Thyroid gland (tissue), 4 donors: ENCODE measurements around the gene SAMD4A. TPM values are rescaled to one million over a fixed set of nuclear protein-coding genes. Genes with fewer than 3 reads are reported as not detected.

Experiments
- DNase-seq, 2 donors: peaks; one replicate each; pipeline ENCODE4 v3.0.0-alpha.2; 2019
- H3K27ac ChIP-seq, 3 donors: fragments of 200-600 bp; sonication (generic); 1 replicate in 2 of 3; 2 replicates in 1 of 3; pipeline ENCODE4 v1.5.1; 2016 to 2019; ENCODE audit warnings: mild to moderate bottlenecking in 1 of 3, moderate library complexity in 1 of 3
- H3K27me3 ChIP-seq: fragments of 200-600 bp; sonication (generic); one replicate; pipeline ENCODE4 v1.5.1; 2019
- H3K36me3 ChIP-seq, 2 donors: fragments of 200-600 bp; sonication (generic); one replicate each; pipeline ENCODE4 v1.5.1; 2016 to 2019
- H3K4me1 ChIP-seq, 2 donors: fragments of 200-600 bp; sonication (generic); one replicate each; pipeline ENCODE4 v1.5.1; 2017 to 2019
- H3K4me3 ChIP-seq, 3 donors: fragments of 200-600 bp; sonication (generic); replicated peaks in 1 of 3; 1 replicate in 2 of 3; 2 replicates in 1 of 3; pipeline ENCODE4 v1.5.1; 2016; ENCODE audit warnings: mild to moderate bottlenecking in 1 of 3
- H3K9me3 ChIP-seq: fragments of 200-600 bp; sonication (generic); one replicate; pipeline ENCODE4 v1.5.1; 2017
- CTCF ChIP-seq, 6 experiments: fragments of 200-600 bp in 3 of 6; fragments of 450-650 bp in 3 of 6; sonication (generic) in 3 of 6; IDR thresholded peaks; one replicate each; pipeline ENCODE4 v1.5.1; 2016 to 2019; ENCODE audit warnings: antibody characterized with exemption in 6 of 6, mild to moderate bottlenecking in 2 of 6, inconsistent platforms in 1 of 6, moderate library complexity in 1 of 6
- POLR2A ChIP-seq, 2 donors: fragments of 450-650 bp; IDR thresholded peaks; one replicate each; pipeline ENCODE4 v1.6.1; 2017; ENCODE audit warnings: antibody characterized with exemption in 2 of 2, mild to moderate bottlenecking in 2 of 2, moderate library complexity in 1 of 2
- WGBS, 2 donors: methylation state at CpG; one replicate each; pipeline ENCODE4 v1.1.5; 2017; 5-methylcytosine and 5-hydroxymethylcytosine counted together
- intact Hi-C: fragments of 100-400 bp; cut with DNase I; formaldehyde crosslinking; loops from one replicate; pipeline ENCODE4 v1.15.1; 2023
- total RNA-seq, 4 donors: library from RNA; depleted of rRNA; stranded (reverse); fragments of >200 nt; gene quantifications; one replicate each; pipeline ENCODE4 v1.2.3, GENCODE V29; 2016

SAMD4A gene
- 10 to 100 TPM; 12.6 to 32.7 (median 17.6) TPM for total RNA-seq

DNA sequence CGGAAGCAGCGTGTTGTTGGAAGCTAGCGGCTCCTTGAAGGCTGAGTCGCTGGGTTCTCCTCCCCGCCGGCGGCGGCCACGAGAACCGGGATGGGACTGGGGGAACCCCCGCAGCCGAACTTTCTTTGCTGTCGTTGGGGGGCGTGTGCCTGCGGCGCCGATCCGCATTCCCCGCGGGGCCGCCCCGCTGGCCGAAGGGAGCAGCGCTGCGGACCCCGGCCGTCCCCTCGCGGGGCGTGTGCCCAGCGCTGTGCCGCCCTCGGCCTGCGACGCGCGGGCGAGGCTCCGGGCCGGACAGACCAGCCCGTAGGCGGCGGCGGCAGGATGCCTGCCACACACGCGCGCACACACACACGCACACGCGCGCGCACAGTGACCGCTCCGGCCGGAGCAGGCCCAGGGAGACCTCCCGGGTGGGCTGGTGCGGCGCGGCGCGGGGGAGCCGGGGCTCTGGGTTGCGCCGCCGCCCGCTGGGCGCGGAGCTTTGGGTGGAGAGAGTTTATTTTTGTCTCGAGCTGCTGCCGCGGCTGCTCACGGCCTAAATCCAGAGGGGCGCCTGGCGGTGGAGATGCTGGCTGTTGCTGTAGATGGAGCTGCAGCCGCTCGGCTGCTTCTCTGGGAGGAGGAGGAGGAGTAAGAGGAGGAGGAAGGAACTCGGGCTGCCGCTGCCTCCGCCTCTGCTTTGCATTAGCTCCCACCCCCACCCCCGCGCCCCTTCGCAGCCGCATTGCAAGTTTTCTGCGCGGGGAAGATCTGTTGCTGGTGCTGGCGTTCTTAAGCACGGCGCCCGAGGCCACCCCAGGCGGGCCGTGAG lies at the start of gene SAMD4A:
TSS of gene SAMD4A (plus strand) at position 719 of the 814 bp plus-strand sequence. CDS start 789 bp downstream, outside the sequence.
- TF ChIP-seq CTCF (IDR thresholded peaks at IDR 0.05) (peak in 4 of 6 experiments; percentile 28 to 43 (median 36)), POLR2A (IDR thresholded peaks at IDR 0.05) (peak in 1 of 2 donors; percentile 67)
- H3K36me3 ChIP-seq: no peaks in the 10 kb centered on the region
- peak within 1 kb of the TSS; percentile 98 to 100 (median 99) for H3K27ac ChIP-seq
- H3K4me1 ChIP-seq: peaks cover 7 to 15% of the 10 kb centered on the region in 2 donors
- peak within 1 kb of the TSS; percentile 65 to 78 (median 77) for H3K4me3 ChIP-seq
- H3K27me3 ChIP-seq: no peaks in the 10 kb centered on the region
- H3K9me3 ChIP-seq: no peaks in the 10 kb centered on the region
- peak; percentile 78 for DNase-seq
- WGBS, 2 donors: 0% methylated on average over 36 of the region's 91 CpGs; no CpG with 5 or more reads in 1 of the 2 donors
- intact Hi-C loops: loop anchor here (5.0 kb wide), 2 partner anchors 126 to 206 kb away; no protein-coding TSS in a partner anchor

DNA sequence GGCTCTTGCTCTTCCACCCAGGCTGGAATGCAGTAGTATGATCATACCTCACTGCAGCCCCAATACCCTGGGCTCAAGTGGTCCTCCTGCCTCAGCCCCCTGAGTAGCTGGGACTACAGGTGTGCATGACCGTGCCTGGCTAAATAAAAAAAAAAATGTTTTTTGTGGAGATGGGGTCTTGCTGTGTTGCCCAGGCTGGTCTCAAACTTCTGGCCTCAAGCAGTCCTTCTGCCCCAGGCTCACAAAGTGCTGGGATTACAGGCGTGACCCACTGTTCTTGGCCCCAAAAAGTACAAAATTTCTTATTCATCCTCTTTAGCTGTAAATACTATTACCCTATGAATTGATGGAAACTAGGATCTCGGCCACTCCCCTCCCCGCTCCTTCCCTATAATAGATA lies 42.5 kb upstream of the SAMD4A start:
- Histone ChIP-seq H3K36me3 (peaks cover 7 to 22% of the 10 kb centered on the region in 2 donors), H3K4me3 (no peak overlapping the region), H3K9me3 (no peaks in the 10 kb centered on the region), H3K27ac (no peak overlapping the region), H3K4me1 (no peaks in the 10 kb centered on the region), H3K27me3 (no peaks in the 10 kb centered on the region)
- 91 to 96% methylated on average over 4 of the region's 4 CpGs for WGBS, 2 donors
- intact Hi-C loops: no loop called here
- DNase-seq: no peak
- TF ChIP-seq POLR2A (IDR thresholded peaks at IDR 0.05) (no peak), CTCF (IDR thresholded peaks at IDR 0.05) (no peak)

DNA sequence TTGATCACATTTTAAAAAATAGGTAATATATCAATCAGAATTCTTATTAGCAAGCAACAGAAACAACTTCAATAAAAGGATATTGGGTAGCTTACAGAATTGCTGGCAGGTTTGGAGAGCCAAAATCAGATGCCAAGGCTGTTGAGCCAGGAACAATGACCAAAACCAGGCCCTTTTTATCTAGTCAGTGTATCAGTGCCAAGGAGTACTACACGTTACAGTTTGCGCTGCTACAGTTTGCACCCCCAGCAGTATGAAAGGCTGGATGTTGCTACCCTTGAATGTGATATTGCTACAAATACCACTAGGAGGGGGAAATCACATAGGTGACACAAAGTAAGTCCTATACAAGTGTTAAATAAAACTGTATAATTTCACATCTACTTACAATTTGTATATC lies 38.0 kb upstream of the SAMD4A start:
- TF ChIP-seq POLR2A (IDR thresholded peaks at IDR 0.05) (no peak), CTCF (IDR thresholded peaks at IDR 0.05) (no peak)
- Histone ChIP-seq H3K4me3 (no peak overlapping the region), H3K36me3 (peaks cover 2 to 13% of the 10 kb centered on the region in 2 donors), H3K9me3 (no peaks in the 10 kb centered on the region), H3K27ac (no peak overlapping the region), H3K27me3 (no peaks in the 10 kb centered on the region), H3K4me1 (no peaks in the 10 kb centered on the region)
- intact Hi-C loops: no loop called here
- WGBS, 2 donors: 87 to 89% methylated on average over 2 of the region's 2 CpGs
- DNase-seq: no peak

DNA sequence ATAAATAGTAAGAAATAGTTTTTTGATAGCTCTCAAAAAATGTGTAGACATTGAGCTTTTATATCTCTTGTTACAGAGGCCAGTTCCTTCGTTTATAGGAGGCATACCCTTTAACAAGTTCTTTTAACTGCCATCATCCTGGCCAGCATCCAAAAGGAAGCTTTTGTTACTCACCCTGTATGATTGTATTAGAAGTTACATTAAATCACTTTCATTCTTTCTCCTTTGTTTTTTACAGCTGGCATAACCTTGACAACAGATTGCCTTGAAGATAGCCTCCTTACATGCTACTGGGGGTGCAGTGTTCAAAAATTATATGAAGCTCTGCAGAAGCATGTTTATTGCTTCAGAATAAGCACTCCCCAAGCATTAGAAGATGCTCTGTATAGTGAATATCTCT lies 37.1 kb upstream of the SAMD4A start:
- 70 to 73% methylated on average over 1 of the region's 1 CpG for WGBS, 2 donors
- no peak for DNase-seq
- Histone ChIP-seq H3K4me3 (no peak overlapping the region), H3K4me1 (no peaks in the 10 kb centered on the region), H3K27ac (no peak overlapping the region), H3K27me3 (no peaks in the 10 kb centered on the region), H3K9me3 (no peaks in the 10 kb centered on the region), H3K36me3 (peaks cover 0 to 7% of the 10 kb centered on the region in 2 donors)
- no peak for TF ChIP-seq CTCF (IDR thresholded peaks at IDR 0.05)
- intact Hi-C loops: no loop called here
